NCI-H187 treated with DMSO at 0.1 percent for 48 hours (cell line): ENCODE measurements around the gene MED29.
A peak's percentile ranks its signal among the peaks of the same experiment; 100 is the strongest.

ENCODE experiments used
- DNase-seq: peaks from one replicate; lab custom pipeline; 2025; lab: John Stamatoyannopoulos, UW

MED29 gene

GRCh38 chr19:39390751-39391437, at the start of gene MED29, which contains the start of gene PAF1:
Gene MED29 (plus strand): TSS chr19:39391378. CDS start chr19:39391423, 45 bp downstream.
Gene PAF1 (minus strand): TSS chr19:39391106. CDS start chr19:39390864, 242 bp downstream.
- peak; percentile 100 for DNase-seq

GRCh38 chr19:39341719-39342604, 49.2 kb upstream of the MED29 start, which contains the start of gene SAMD4B:
Gene SAMD4B (plus strand): TSS chr19:39342421. CDS start chr19:39356894, 14,473 bp downstream.
- peak; percentile 98 for DNase-seq

DNA sequence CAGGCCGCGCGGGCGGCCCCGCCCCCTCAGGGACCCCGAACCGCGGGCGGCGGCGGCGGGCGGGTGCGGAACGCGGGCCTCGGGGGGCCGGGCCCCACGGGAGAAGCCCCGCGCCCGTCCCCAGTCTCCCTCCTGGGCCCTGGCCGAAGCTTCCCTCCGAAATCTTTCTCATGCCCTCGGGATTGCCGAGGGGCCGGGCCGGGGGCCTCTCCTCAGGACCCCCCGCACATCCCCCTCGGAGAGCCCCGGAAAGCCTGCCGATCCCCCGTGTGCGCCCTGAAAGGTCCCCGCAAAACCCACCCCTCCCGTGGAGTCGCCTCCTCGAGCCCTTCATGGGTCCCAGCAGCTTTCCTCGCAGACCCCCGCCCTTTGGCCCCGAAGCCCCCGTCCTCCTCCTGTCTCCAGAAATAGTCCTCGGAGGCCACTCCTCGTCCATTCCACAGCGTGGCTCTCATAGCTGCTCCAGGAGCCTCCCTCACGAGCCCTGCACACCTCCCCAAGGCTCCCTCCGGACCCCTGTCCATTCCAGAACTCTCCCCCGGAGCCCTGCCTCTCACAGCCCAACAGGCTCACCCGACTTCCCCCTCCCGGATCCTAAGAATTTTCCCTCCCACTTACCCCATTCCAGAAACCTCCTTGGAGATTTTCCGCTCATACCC, 48.4 kb upstream of the MED29 start:
- DNase-seq: no peak

DNA sequence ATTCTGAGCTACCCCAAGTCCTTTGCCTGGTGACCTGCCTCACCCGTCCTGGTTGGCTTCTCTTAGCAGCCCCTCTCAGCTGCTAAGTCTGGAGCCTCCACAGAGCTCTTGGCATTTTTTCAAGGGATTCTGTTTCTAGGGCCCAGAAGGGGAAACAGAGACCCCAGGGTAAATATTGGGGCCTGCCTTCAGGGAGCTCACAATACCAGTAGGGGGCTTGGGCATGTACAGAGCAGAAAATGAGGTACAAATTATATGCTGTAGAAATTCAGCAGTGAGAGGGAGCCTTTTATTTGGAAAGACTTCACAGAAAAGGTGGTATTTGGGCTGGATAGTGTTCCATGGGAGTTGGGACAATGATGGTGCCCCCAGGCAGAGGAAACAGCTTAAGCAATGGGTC, 45.2 kb upstream of the MED29 start:
- no peak for DNase-seq

GRCh38 chr19:39347332-39348164, 43.6 kb upstream of the MED29 start:
- no peak for DNase-seq

DNA sequence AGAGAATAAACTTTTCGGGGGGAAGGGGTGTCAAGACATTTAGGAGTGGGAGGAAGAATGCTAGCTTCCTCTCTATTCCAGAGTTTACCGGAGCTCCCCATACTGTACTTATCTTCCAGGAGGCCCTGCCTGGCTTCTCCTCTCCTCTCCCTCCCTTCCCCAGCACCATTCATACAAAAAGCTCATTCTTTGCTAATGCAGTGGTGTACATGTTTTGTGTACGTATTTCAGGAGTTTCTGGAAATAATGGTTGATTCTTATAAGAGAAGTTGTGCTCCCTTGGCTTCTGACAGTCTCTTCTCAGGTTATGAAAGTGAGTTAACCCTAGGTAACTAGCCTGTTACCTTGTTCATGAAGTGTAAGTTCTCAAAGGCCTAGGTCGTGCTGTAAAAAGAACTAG, 41.9 kb upstream of the MED29 start:
- no peak for DNase-seq

DNA sequence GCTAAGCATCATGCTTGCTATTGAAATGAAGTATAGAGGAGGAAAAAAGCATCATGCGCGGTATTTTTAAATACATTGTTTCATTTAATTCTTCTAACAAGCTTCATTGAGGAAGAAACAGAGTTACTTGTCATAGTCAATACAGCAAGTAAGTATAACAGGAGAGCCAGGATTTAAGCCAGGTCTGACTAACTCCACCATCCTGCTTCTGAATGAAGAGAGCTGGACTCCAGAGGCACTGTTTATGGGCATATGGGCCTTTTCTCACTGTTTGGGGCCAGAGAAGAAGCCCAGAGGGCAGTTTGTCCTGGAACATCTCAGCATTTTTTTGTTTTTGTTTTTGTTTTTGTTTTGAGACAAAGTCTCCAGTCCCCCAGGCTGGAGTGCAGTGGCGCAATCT, 41.0 kb upstream of the MED29 start:
- DNase-seq: no peak

DNA sequence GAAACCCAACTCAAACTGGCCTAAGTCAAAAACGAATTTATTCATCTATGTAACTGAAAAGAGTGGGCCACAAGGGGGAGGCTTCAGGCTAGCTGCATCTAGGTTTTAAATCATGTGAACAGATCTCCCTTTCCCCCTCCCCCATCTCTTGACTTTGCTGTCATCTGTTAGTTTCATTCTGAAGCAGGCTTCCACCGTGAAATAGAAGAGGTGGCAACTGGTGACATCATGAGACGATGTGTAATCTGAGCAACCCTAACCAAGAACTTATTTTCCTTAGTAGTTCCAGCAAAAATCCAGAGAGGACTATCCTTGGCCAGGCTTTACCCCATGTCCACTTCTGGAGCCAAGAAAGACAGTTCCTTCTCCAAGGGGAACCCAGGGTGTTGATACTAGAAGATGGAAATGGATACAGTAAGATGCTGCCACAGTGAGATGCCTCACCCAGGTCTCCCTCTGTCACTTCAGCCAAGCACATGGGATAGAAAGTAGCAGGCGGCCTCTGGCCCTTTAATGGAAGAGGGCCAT, 39.6 kb upstream of the MED29 start:
- DNase-seq: no peak

- DNase-seq: no peak
These were observed 38.6 kb upstream of the MED29 start for GRCh38 chr19:39352381-39353255.

DNA sequence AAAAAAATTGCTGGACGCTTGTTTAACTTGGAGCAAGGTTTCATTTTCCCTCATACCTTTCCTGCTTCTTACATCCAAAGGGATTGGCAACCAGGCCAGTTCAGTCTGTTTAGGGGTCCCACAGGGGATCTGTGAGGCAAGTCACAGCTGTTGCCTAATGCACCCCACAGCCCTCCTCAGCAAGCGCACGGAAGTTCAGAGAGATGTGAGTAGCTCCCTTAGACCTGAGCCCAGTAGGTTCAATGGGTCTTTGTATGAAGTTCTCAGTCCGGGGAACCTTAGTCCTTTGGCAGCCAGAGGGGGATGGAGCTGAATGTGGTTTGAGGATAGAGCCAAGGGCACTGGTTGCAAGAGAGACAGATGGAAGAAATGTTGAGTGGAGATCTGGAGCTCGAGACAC, 35.9 kb upstream of the MED29 start:
- DNase-seq: no peak

- no peak for DNase-seq
These were observed 35.1 kb upstream of the MED29 start for GRCh38 chr19:39356073-39356472.

GRCh38 chr19:39356647-39357046, 34.5 kb upstream of the MED29 start:
- no peak for DNase-seq

DNA sequence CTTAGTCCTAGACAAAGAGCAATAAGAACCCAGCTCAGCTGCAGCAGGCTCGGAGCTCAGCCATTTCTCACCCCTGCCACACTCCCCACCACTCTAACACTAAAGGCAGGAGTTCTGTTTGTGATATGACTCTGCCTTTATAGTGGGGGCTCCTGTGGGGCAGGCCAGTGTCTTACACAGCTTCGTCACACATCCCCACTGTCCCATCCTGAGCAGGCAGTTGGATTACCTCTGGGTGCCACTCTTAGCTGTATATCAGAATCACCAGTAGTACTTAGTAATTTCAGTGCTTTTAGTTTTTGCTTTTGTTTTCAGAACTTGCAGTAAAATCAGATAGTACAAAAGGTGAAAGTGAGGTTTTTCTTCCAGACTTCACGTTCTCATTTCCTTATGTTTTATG, 32.2 kb upstream of the MED29 start:
- DNase-seq: no peak

DNA sequence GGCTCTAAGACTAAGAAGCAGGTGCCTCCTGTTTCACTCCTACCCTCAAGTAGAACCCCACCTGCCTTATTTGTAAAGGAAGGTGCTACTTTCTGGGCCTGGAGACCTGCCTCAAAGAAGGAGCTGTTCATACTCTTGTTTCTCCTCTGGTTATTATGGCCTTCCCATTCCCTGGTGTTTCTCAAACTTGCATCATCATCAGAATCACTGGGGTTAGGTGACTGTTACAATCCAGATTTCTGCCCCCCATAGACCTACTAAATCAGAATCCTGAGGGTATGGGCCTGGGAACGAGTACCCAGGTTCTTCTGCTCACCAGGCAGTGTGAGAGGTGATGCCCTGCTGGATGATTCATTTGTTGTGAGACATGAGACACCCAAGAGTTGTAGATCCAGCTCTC, 30.6 kb upstream of the MED29 start:
- DNase-seq: no peak

- no peak for DNase-seq
These were observed 28.2 kb upstream of the MED29 start for GRCh38 chr19:39362682-39363657.

DNA sequence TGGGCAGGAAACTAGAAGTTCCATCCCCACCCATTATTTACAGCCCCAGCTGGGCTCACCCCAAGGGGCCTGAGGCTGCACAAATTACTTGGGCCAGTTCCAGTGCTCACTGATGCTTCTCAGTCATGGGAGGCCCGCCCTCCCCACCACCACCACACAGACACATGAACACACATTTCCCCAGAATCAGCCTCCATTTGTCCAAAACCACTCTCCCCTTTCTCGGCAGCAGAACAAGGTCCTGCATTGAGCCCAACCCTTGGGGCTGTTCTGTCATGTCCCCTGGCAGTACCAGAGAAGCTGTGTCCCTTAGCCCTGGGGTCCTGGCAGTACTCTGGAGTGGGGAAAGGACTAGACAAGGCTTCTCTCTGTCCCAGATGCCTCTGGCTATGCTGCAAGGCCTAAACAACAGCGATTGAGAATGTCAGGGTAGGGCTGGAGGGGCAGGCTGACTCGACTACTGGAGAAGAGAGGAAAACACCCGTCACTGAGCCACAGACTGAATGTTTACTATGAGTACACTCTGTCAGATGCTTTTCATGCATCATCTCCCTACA, 27.2 kb upstream of the MED29 start:
- no peak for DNase-seq

DNA sequence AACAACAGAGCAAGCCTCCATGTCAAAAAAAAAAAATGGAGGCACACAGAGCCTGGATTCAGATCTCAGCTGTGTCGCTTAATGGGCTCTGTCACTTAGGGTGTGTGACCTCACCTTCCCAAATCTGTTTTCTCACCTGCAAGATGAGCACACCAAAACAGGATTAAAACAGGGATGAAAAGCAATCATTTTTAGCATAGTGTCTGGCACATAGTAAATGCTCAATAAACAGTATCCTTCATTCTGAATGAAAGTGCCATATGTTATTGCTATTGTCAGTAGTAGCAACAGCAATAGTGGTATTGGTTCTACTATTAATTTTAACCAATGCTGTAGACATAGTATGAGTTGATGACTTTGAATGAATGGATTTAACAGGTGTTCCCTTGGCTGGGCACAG, 25.6 kb upstream of the MED29 start:
- DNase-seq: no peak

DNA sequence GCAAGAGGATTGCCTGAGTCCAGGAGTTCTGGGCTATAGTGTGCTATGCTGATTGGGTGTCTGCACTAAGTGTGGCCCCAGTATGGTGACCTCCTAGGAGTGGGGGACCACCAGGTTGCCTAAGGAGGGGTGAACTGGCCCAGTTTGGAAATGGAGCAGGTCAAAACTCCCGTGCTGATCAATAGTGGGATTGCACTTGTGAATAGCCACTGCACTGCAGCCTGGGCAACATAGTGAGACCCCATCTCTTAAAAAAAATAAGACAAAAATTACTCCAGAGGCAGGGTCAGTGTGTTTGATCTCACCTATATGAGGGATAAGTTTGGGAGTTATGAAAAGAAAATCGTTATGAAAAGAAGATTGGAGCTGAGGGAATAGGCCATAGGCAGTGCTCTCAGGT, 22.0 kb upstream of the MED29 start:
- DNase-seq: no peak

GRCh38 chr19:39370735-39371134, 20.4 kb upstream of the MED29 start:
- DNase-seq: no peak
